SK-N-SH (cell line): Measurements from ENCODE around the gene NR0B2.

ENCODE experiments used
- ELF1 ChIP-seq: IDR thresholded peaks from 2 replicates; pipeline ENCODE4 v1.4.0; 2012
- EP300 ChIP-seq, 2 experiments: IDR thresholded peaks; 2 replicates each; pipeline versions ENCODE4 v1.4.0 to v1.6.1; 2012; ENCODE audit warnings: borderline replicate concordance in 1 of 2, low read depth in 1 of 2, low read length in 1 of 2
- JUND ChIP-seq: IDR thresholded peaks from 2 replicates; pipeline ENCODE4 v1.4.0; 2012
- MEF2A ChIP-seq: IDR thresholded peaks from 2 replicates; pipeline ENCODE4 v1.4.0; 2012; ENCODE audit warnings: low read depth, borderline replicate concordance
- POLR2AphosphoS5 ChIP-seq: IDR thresholded peaks from 2 replicates; pipeline ENCODE4 v1.6.1; 2012; ENCODE audit warnings: low read depth, low read length
- SIN3A ChIP-seq: IDR thresholded peaks from 2 replicates; pipeline ENCODE4 v1.6.1; 2012; ENCODE audit warnings: low read depth, mild to moderate bottlenecking, low read length, moderate library complexity, borderline replicate concordance
- TF ChIP-seq, protein P1 (sequence below): fragments of 200-600 bp; sonication (generic); IDR thresholded peaks from 2 replicates; pipeline ENCODE4 v1.6.1; 2017; ENCODE audit warnings: antibody characterized with exemption, mild to moderate bottlenecking, moderate library complexity
- TF ChIP-seq, protein P2 (sequence below): IDR thresholded peaks from 2 replicates; pipeline ENCODE4 v1.6.1; 2012; ENCODE audit warnings: mild to moderate bottlenecking, low read depth, low read length, moderate library complexity
- TF ChIP-seq, protein P3 (sequence below): fragments of 150-350 bp; IDR thresholded peaks from 2 replicates; pipeline ENCODE4 v1.6.1; 2017; ENCODE audit warnings: antibody characterized with exemption, low read length, low read depth, borderline replicate concordance

DNA sequence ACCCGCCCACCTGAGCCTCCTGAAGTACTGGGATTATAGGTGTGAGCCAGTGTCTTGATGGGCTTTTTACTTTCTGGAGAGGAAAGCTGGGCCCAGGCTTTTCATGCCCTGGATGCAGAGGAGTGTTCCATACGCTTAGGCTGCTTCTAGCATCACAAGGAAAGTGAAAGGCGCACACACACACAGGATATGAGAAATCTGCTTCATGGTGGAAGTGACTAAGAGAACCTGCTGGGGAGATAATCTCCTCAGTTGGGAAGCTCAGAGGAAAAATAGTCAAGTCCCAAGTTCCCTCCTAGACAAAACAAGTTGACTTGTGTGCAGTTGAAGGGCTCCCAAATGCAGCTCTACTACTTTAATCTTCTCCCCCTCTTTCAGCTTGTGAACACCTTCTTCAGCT is 9.9 kb upstream of the NR0B2 start:
- TF ChIP-seq EP300 (IDR thresholded peaks at IDR 0.05; ENCODE audit: borderline replicate concordance in 1 of 2, low read depth in 1 of 2, low read length in 1 of 2) (no peak), SIN3A (no peak), MEF2A (no peak), JUND (no peak), POLR2AphosphoS5 (no peak), ELF1 (no peak)
- TF ChIP-seq, protein P1, sequence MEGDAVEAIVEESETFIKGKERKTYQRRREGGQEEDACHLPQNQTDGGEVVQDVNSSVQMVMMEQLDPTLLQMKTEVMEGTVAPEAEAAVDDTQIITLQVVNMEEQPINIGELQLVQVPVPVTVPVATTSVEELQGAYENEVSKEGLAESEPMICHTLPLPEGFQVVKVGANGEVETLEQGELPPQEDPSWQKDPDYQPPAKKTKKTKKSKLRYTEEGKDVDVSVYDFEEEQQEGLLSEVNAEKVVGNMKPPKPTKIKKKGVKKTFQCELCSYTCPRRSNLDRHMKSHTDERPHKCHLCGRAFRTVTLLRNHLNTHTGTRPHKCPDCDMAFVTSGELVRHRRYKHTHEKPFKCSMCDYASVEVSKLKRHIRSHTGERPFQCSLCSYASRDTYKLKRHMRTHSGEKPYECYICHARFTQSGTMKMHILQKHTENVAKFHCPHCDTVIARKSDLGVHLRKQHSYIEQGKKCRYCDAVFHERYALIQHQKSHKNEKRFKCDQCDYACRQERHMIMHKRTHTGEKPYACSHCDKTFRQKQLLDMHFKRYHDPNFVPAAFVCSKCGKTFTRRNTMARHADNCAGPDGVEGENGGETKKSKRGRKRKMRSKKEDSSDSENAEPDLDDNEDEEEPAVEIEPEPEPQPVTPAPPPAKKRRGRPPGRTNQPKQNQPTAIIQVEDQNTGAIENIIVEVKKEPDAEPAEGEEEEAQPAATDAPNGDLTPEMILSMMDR, result no peak
- TF ChIP-seq, protein P2, sequence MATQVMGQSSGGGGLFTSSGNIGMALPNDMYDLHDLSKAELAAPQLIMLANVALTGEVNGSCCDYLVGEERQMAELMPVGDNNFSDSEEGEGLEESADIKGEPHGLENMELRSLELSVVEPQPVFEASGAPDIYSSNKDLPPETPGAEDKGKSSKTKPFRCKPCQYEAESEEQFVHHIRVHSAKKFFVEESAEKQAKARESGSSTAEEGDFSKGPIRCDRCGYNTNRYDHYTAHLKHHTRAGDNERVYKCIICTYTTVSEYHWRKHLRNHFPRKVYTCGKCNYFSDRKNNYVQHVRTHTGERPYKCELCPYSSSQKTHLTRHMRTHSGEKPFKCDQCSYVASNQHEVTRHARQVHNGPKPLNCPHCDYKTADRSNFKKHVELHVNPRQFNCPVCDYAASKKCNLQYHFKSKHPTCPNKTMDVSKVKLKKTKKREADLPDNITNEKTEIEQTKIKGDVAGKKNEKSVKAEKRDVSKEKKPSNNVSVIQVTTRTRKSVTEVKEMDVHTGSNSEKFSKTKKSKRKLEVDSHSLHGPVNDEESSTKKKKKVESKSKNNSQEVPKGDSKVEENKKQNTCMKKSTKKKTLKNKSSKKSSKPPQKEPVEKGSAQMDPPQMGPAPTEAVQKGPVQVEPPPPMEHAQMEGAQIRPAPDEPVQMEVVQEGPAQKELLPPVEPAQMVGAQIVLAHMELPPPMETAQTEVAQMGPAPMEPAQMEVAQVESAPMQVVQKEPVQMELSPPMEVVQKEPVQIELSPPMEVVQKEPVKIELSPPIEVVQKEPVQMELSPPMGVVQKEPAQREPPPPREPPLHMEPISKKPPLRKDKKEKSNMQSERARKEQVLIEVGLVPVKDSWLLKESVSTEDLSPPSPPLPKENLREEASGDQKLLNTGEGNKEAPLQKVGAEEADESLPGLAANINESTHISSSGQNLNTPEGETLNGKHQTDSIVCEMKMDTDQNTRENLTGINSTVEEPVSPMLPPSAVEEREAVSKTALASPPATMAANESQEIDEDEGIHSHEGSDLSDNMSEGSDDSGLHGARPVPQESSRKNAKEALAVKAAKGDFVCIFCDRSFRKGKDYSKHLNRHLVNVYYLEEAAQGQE, result no peak
- TF ChIP-seq, protein P3, sequence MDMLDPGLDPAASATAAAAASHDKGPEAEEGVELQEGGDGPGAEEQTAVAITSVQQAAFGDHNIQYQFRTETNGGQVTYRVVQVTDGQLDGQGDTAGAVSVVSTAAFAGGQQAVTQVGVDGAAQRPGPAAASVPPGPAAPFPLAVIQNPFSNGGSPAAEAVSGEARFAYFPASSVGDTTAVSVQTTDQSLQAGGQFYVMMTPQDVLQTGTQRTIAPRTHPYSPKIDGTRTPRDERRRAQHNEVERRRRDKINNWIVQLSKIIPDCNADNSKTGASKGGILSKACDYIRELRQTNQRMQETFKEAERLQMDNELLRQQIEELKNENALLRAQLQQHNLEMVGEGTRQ, result no peak
